Keratinocyte (primary cell): ENCODE data around the gene NOS1AP. TPM values are rescaled to one million over a fixed set of nuclear protein-coding genes. Genes with fewer than 3 reads are reported as not detected.

ENCODE experiments used
- DNase-seq: peaks from one replicate; pipeline ENCODE4 v3.0.0-alpha.2; 2011; ENCODE audit warnings: low read depth, missing footprints, low spot score
- FAIRE-seq: peaks from 2 replicates; lab custom pipeline; 2011; peaks lifted over from hg19 to GRCh38; lab: Jason Lieb, UNC
- H2AFZ ChIP-seq: 2 replicates; pipeline ENCODE4 v1.6.0; 2012; ENCODE audit warnings: low read length, control low read depth, inconsistent platforms; ENCODE audit not compliant: control insufficient read depth
- H3K27ac ChIP-seq: 2 replicates; pipeline ENCODE4 v1.5.1; 2011; ENCODE audit warnings: low read length; ENCODE audit not compliant: control insufficient read depth, insufficient read depth
- H3K27me3 ChIP-seq: 3 replicates; pipeline ENCODE4 v1.6.0; 2011; ENCODE audit warnings: low read length; ENCODE audit not compliant: control insufficient read depth, insufficient read depth; ENCODE audit errors: extremely low read depth
- H3K36me3 ChIP-seq, 2 experiments: 2 replicates in 1 of 2; 3 replicates in 1 of 2; pipeline ENCODE4 v1.5.1; 2011; ENCODE audit warnings: low read length in 2 of 2, mild to moderate bottlenecking in 1 of 2; ENCODE audit not compliant: control insufficient read depth in 2 of 2, insufficient read depth in 2 of 2; ENCODE audit errors: extremely low read depth in 1 of 2
- H3K4me1 ChIP-seq: 3 replicates; pipeline ENCODE4 v1.5.1; 2011; ENCODE audit warnings: low read length; ENCODE audit not compliant: control insufficient read depth, insufficient read depth; ENCODE audit errors: extremely low read depth
- H3K4me2 ChIP-seq: 3 replicates; pipeline ENCODE4 v1.6.0; 2011; ENCODE audit warnings: low read depth, low read length; ENCODE audit not compliant: control insufficient read depth, insufficient read depth; ENCODE audit errors: extremely low read depth
- H3K4me3 ChIP-seq, 3 experiments: fragments of 200-600 bp in 1 of 3; sonication (generic) in 1 of 3; 2 replicates in 2 of 3; 3 replicates in 1 of 3; pipeline ENCODE4 v1.5.1; 2011 to 2016; ENCODE audit warnings: low read length in 3 of 3, mild to moderate bottlenecking in 3 of 3, control low read depth in 2 of 3, inconsistent platforms in 1 of 3, low read depth in 1 of 3, mixed read lengths in 1 of 3, mixed run types in 1 of 3, moderate library complexity in 1 of 3; ENCODE audit not compliant: control insufficient read depth in 2 of 3, insufficient read depth in 2 of 3; ENCODE audit errors: extremely low read depth in 1 of 3
- H3K79me2 ChIP-seq: 2 replicates; pipeline ENCODE4 v1.6.0; 2012; ENCODE audit warnings: low read length; ENCODE audit not compliant: control insufficient read depth, insufficient read depth
- H3K9ac ChIP-seq: 3 replicates; pipeline ENCODE4 v1.6.0; 2011; ENCODE audit warnings: low read length; ENCODE audit not compliant: control insufficient read depth, insufficient read depth; ENCODE audit errors: extremely low read depth
- H3K9me1 ChIP-seq: 3 replicates; pipeline ENCODE4 v1.6.0; 2011; ENCODE audit warnings: low read length; ENCODE audit not compliant: control insufficient read depth, insufficient read depth; ENCODE audit errors: extremely low read depth
- H3K9me3 ChIP-seq: 2 replicates; pipeline ENCODE4 v1.5.1; 2012; ENCODE audit warnings: low read depth, low read length; ENCODE audit not compliant: control insufficient read depth
- H4K20me1 ChIP-seq: 3 replicates; pipeline ENCODE4 v1.6.0; 2011; ENCODE audit warnings: low read length; ENCODE audit not compliant: control insufficient read depth, insufficient read depth; ENCODE audit errors: extremely low read depth
- CTCF ChIP-seq, 3 experiments: IDR thresholded peaks in 1 of 3; conservative IDR thresholded peaks in 1 of 3; optimal IDR thresholded peaks in 1 of 3; 2 replicates in 2 of 3; 3 replicates in 1 of 3; pipeline versions ENCODE3 to v1.5.1; 2011; ENCODE audit warnings: low read length in 3 of 3, mild to moderate bottlenecking in 3 of 3, moderate library complexity in 2 of 3, control low read depth in 1 of 3, inconsistent platforms in 1 of 3; ENCODE audit not compliant: insufficient read depth in 2 of 3; ENCODE audit errors: extremely low read depth in 1 of 3
- EZH2 ChIP-seq: IDR thresholded peaks from one replicate; pipeline ENCODE4 v1.6.1; 2012; ENCODE audit warnings: inconsistent platforms, mild to moderate bottlenecking, low read length, moderate library complexity
- dilution Hi-C: fragments of 300-500 bp; cut with MboI; formaldehyde crosslinking; loops from one replicate; pipeline ENCODE4 v1.7.0; 2020; ENCODE audit warnings: low sequenced_read_pairs; ENCODE audit not compliant: extremely low pct_ligation_motif_present
- polyA plus RNA-seq, 5 experiments: library from polyadenylated mRNA; depleted of rRNA in 3 of 5; stranded (reverse) in 3 of 5; stranded (forward) in 1 of 5; unstranded in 1 of 5; fragments of >200 nt; gene quantifications; 1 replicate in 1 of 5; 2 replicates in 3 of 5; 3 replicates in 1 of 5; pipeline versions ENCODE4 v1.2.1 to v1.2.3, GENCODE V29; 2011 to 2012; ENCODE audit warnings: missing spikeins in 2 of 5, low read depth in 1 of 5, low replicate concordance in 1 of 5

The NOS1AP gene
- polyA plus RNA-seq, 1 donor (not counting 4 experiments of a cell fraction or from before 2014, with no cell fraction given): not detected

- no peak for TF ChIP-seq CTCF (optimal IDR thresholded peaks at IDR 0.05 in 1 of 3, IDR thresholded peaks at IDR 0.05 in 1 of 3, conservative IDR thresholded peaks at IDR 0.05 in 1 of 3; ENCODE audit: extremely low read depth in 1 of 3, insufficient read depth in 2 of 3, low read length in 3 of 3)
- no peak for TF ChIP-seq EZH2
- FAIRE-seq (no peak), DNase-seq (no peak)
- Histone ChIP-seq H3K9me3 (no peaks in the 10 kb centered on the region), H4K20me1 (no peaks in the 10 kb centered on the region), H3K9me1 (no peaks in the 10 kb centered on the region), H3K4me2 (no peak overlapping the region), H3K4me1 (peaks cover 24% of the 10 kb centered on the region), H3K27me3 (no peaks in the 10 kb centered on the region), H3K79me2 (no peaks in the 10 kb centered on the region), H3K4me3 (no peak overlapping the region), H3K27ac (no peak overlapping the region), H3K36me3 (no peaks in the 10 kb centered on the region), H2AFZ (no peak overlapping the region), H3K9ac (no peak overlapping the region)
- dilution Hi-C loops: no loop called here
Measured at GRCh38 chr1:162138599-162139181, 69.2 kb downstream of the NOS1AP start.

- DNase-seq (no peak), FAIRE-seq (no peak)
- Histone ChIP-seq H3K79me2 (no peaks in the 10 kb centered on the region), H3K9ac (no peak overlapping the region), H3K27ac (no peak overlapping the region), H3K4me3 (no peak overlapping the region), H3K27me3 (no peaks in the 10 kb centered on the region), H4K20me1 (no peaks in the 10 kb centered on the region), H3K9me3 (no peaks in the 10 kb centered on the region), H3K4me1 (peaks cover 24% of the 10 kb centered on the region), H3K9me1 (no peaks in the 10 kb centered on the region), H3K4me2 (no peak overlapping the region), H2AFZ (no peak overlapping the region), H3K36me3 (no peaks in the 10 kb centered on the region)
- TF ChIP-seq CTCF (optimal IDR thresholded peaks at IDR 0.05 in 1 of 3, IDR thresholded peaks at IDR 0.05 in 1 of 3, conservative IDR thresholded peaks at IDR 0.05 in 1 of 3; ENCODE audit: extremely low read depth in 1 of 3, insufficient read depth in 2 of 3, low read length in 3 of 3): no peak
- no peak for TF ChIP-seq EZH2
- dilution Hi-C loops: no loop called here
Measured at GRCh38 chr1:162139211-162139610, 69.7 kb downstream of the NOS1AP start.
